GM21825 (cell line): ENCODE data around the gene TRAPPC10.

Source experiments
- ATAC-seq: cut with Tn5 transposase; IDR thresholded peaks from one replicate; pipeline ENCODE4 v1.9.1; 2021; ENCODE audit warnings: mild to moderate bottlenecking, moderate library complexity; ENCODE audit not compliant: unreplicated experiment

The TRAPPC10 gene

DNA sequence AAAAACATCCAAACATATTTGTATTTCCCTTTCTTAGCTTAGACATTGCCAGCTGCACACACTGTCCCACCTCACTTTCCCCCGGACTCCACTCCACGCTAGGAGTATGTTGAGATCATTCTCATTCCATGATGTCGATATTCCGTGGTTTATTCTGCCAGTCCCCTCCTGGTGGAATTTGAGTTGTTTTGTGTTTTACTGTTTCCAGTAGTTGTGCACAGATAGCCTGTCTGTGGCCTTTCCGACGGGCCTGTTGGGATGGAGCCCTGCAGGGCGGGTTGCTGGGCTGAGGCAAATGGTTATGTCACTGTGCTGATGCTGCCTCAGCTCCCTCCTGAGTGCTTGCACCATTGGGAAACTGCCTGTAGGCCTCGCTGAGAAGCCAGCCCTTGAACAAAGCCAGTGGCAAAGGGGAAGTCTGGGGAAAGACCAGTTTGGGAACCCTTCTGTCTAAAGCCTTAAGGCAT is 12.8 kb downstream of the TRAPPC10 start:
- no peak for ATAC-seq

DNA sequence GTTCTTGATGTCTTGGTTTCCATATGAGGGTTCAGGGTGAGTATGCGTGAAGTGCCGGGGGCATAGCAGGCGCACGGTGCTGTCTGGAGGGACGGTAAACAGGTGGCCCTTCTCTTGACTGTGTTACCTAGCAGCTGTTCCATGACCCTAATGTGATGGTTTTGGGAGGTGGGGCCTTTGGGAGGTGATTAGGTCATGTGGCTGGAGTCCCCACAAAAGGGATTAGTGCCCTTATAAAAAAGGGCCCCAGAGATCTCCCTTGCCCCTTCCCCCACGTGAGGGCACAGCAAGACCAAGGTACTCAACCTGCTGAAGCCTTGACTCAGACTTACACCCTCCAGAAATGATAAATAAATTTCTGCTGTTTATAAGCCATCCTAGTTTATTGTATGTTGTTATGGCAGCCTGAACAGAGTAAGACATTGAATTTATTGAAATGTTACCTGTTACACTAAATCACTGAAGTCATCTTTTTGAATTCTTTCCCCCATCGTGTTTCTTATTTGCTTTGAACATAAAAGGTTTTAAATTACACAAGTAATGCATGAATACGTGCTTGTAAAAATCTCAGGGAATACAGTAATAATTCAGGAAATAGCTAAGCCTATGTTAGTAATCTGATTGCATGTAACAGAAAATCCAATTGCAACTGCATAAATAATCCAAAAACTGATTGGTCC is 15.6 kb downstream of the TRAPPC10 start:
- ATAC-seq = no peak

DNA sequence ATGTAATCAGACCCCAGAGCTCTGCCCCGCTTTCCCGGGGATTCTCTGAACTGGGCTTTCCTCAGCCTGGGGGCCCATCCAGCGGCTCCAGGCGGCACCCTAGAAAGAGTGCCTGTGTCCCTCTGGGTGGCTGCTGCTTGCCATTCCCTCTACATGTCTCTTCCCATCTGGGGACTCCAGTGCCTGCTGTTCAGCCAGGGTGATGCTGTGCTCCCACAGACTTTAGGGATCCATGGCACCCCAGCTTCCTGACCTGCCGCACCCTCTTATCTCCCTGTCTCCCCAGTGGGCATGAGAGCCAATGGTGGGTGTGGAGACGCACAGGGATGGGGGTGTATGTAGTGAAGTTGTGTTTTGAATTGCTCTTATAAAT is 16.2 kb downstream of the TRAPPC10 start:
- ATAC-seq = no peak

- ATAC-seq = no peak
Measured at GRCh38 chr21:44029460-44030087, 17.5 kb downstream of the TRAPPC10 start.

GRCh38 chr21:44035244-44035643 is 23.1 kb downstream of the TRAPPC10 start:
- ATAC-seq = no peak

DNA sequence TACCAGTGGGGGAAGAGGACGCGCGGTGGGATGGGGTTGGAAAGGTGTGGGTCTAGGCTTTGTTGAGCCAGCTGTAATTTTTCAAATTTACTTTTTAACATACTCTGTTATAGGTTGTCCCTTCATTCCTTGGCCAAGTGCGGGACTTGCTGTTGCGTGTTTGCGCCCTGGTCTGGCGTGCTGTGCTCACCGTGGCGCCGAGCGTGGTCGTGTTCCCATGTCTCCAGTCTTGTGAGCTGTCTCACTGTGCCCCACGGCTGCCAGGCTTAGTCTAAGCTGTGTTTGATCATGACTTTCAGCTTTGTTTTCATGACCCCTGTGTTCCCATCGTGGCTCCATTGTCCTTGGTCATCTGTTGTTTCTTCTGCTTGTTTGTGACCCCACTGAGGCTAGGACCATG is 26.0 kb downstream of the TRAPPC10 start:
- ATAC-seq = no peak

GRCh38 chr21:44039828-44040227 is 27.7 kb downstream of the TRAPPC10 start:
- ATAC-seq = no peak

- no peak for ATAC-seq
Measured at GRCh38 chr21:44043613-44044012, 31.5 kb downstream of the TRAPPC10 start.

DNA sequence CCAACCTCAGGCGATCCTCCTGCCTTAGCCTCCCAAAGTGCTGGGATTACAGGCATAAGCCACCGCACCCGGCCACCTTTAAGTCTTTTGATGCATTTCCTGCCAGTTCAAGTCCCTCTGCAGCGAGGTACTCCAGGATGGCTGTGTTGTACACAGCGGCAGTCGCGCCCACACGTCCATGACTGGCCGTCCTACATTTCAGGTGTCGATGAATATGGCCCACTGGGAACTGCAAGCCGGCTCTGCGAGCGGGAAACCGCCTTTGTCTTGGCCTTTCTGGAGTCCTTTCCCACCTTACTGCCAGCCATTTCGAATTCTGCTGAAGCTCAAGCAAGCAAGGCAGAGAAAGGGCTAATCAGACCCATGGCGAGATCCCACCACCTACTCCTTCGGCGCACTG is 34.6 kb downstream of the TRAPPC10 start:
- ATAC-seq = no peak

DNA sequence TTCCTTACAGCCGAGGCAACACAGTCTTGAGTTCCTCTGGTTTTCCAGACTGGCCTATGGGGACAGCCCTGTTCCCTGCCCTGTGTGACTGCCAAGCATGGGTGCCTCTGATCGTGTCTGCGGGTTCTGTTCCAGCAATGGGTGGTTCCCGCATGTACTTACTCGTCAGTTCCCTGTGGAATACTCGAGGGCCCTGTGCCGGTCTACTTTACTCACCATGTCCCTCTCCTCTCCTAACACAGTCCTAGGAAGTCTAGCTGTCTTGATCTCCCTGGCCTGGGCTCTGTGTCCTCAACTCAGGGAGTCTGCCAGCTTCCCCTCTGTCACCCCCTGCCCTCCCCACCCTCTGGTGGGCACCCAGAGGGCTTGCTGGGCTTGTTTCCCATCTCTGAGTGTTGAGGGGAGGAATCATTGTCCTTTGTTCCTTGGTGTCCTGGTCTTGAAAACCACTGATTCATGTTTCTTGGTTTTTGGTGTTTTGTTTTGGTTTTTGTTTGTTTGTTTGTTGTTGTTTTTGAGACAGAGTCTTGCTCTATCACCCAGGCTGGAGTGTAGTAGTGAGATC is 36.0 kb downstream of the TRAPPC10 start:
- ATAC-seq = no peak

DNA sequence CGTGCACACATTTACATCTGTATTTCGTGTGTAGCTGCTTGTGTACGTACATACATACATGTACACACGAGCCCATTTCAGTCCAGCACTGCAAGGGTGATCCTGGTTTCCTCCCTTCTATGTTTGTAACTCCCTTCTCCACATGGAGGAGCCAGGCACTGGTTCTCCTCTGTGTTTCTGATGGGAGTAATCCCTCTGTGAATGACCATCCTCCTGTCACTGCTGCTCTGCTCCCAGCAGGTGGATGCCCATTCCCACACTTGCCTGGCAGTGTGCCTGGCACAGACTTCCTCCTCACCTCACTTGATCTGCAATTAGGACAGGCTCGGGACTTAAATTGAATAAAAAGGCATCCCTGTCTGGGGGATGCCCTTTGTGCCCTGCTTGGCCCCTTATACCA is 37.1 kb downstream of the TRAPPC10 start:
- ATAC-seq = no peak

GRCh38 chr21:44049606-44050005 is 37.5 kb downstream of the TRAPPC10 start:
- ATAC-seq = no peak

- ATAC-seq = no peak
Measured at GRCh38 chr21:44050276-44050675, 38.2 kb downstream of the TRAPPC10 start.

GRCh38 chr21:44051462-44051941 is 39.4 kb downstream of the TRAPPC10 start:
- no peak for ATAC-seq

- no peak for ATAC-seq
Measured at GRCh38 chr21:44052071-44052829, 40.1 kb downstream of the TRAPPC10 start.

DNA sequence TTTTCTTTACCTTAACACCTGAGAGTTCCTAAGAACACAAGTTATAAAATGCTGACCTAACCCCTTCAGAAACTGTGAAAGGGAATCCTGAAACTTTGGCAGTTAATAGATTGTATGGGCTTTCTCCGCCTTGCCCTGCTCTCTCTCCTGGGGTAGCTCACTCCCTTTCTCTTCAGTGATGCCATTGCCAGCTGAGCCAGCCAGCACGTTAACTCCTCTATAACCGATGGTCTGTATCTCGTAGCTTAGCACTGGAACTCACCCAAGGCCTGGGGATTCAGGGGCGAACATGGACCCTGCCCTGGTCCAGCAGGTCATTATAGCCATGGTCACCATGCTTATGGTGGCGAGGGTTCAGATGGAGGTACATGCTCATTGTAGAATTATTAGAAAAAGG is 40.7 kb downstream of the TRAPPC10 start:
- ATAC-seq = no peak

- no peak for ATAC-seq
Measured at GRCh38 chr21:44053567-44053966, 41.5 kb downstream of the TRAPPC10 start.

DNA sequence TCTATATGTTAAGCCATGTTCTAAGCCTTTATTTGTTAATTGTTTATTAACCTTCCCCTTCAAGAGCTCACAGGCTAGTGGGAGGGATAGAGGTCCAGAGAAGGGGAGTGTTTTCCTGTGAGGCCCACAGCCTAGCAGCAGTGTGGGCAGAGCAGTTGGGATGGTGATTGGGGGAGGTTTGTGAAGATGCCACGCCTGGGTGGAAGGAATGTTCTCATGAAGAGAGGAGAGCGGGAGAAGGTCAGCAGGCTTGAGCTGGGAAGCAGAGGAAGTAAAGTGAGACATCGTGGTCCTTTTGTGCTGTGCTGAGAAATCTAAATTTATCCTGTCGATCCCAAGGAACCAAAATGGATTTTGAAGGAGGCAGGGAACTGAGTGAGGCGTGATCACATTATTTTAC is 42.6 kb downstream of the TRAPPC10 start:
- ATAC-seq = no peak

DNA sequence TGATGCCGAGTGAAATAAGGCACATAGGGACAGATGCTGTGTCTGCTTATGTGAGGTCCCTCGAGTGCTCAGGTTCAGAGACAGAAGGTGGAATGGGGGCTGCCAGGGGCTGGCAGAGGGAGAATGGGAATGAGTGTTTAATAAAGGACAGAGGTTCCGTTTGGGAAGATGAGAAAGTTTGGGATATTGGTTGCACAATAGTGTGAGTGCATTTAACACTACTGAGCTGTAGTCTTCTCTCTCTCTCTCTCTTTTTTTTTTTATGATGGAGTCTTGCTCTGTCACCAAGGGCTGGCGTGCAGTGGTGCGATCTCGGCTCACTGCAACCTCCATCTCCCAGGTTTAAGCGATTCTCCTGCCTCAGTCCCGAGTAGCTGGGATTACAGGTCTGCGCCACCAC is 44.9 kb downstream of the TRAPPC10 start:
- ATAC-seq = no peak

DNA sequence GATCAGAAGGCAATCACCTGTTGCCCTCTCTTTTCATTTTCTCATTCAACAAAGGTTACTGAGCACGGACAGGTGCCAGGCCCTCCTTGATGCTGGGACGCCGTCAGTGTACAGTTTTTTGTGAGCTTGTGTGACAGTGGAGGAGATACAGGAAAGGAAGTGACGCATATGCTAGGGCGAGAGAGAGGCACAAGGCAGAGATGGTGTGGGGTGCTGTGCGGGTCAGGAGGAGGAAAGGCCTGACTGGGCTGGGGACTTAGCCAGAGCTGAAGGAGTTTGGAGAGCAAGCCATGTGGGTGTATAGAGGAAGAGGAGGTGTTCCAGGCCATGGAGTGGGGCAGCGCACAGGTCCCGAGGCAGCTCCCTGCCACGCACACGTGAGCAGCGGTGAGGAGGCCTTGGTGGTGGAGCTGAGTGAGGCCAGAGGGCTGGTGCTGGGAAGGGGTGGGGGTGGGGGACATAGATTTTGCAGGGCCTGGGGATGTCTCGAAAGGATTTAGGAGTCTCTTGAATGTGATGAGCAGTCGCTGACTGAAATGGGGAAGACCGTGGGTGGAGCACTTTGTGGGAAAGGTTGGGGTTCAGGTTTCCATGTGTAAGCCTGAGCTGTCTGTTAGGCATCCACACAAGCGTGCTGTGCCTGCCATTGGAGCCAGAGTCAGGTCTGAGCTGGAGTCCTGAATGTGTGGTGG is 46.0 kb downstream of the TRAPPC10 start:
- ATAC-seq = no peak

GRCh38 chr21:44058652-44058964 is 46.5 kb downstream of the TRAPPC10 start:
- no peak for ATAC-seq
